ENCODE data around the gene CASP14. TPM values are rescaled to one million over a fixed set of nuclear protein-coding genes. Genes with fewer than 3 reads are reported as not detected.

The CASP14 gene
- total RNA-seq, 1 experiment from 2014 or later, result not detected

DNA sequence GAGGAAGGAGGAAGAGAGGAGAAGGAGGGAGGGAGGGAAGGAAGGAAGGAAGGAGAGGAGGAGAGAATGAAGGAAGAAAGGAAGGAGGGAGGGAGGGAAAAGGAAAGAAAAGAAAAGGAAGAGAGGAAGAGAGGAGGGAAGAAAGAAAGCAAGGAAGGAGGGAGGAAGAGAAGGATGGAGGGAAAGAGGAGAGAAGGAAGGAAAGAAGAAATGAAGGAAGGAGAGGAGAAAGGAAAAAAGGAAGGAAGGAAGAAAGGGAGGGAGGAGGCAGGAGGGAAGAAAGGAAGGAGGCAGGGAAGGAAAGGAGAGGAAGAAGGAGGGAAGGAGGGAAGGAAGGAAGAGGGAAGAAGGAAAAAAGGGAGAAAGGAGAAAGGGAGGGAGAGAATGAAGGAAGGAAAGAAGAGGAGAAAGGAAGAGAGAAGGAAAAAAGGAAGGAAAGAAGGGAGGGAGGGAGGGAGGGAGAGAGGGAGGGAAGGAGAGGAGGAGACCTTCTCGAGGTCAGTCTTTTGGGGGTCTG is 13.4 kb upstream of the CASP14 start (continued):
- no peak for TF ChIP-seq FOXP1 (CRISPR knock-in tag; IDR thresholded peaks at IDR 0.05; ENCODE audit: borderline replicate concordance)
- no peak for TF ChIP-seq ELF4 (CRISPR knock-in tag; IDR thresholded peaks at IDR 0.05; ENCODE audit: low read depth)
- TF ChIP-seq, protein P1, sequence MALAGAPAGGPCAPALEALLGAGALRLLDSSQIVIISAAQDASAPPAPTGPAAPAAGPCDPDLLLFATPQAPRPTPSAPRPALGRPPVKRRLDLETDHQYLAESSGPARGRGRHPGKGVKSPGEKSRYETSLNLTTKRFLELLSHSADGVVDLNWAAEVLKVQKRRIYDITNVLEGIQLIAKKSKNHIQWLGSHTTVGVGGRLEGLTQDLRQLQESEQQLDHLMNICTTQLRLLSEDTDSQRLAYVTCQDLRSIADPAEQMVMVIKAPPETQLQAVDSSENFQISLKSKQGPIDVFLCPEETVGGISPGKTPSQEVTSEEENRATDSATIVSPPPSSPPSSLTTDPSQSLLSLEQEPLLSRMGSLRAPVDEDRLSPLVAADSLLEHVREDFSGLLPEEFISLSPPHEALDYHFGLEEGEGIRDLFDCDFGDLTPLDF (CRISPR knock-in tag; IDR thresholded peaks at IDR 0.05), result no peak
- TF ChIP-seq, protein P2, sequence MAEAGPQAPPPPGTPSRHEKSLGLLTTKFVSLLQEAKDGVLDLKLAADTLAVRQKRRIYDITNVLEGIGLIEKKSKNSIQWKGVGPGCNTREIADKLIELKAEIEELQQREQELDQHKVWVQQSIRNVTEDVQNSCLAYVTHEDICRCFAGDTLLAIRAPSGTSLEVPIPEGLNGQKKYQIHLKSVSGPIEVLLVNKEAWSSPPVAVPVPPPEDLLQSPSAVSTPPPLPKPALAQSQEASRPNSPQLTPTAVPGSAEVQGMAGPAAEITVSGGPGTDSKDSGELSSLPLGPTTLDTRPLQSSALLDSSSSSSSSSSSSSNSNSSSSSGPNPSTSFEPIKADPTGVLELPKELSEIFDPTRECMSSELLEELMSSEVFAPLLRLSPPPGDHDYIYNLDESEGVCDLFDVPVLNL (CRISPR knock-in tag; IDR thresholded peaks at IDR 0.05; ENCODE audit: borderline replicate concordance, low read depth), result no peak

DNA sequence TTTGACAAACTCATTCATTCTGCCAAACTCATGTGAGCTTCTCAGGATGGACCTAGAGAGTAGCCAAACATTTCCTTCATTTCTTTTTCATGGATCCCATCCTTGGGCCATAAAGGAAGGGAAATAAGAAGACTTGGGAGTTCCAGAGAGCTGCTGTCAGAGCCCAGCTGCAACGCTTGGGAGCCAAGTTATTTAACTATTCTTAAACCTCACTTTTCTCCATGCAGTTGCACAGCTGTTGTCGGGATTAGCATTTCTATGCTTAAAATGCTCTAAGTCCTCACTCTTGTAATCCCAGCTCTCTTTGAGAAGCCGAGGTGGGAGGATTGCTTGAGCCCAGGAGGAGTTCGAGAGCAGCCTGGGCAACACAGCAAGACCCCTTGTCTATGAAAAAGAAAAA is 11.7 kb upstream of the CASP14 start:
- no peaks in the 10 kb centered on the region for H3K9me3 Mint-ChIP-seq
- ChIA-PET CTCF (interaction anchor here (0.9 to 1.5 kb wide), 4 partner anchors 12 to 64 kb away, joined by 3 to 6 read pairs (median 4); no protein-coding TSS in a partner anchor), POLR2A (interaction anchor here (0.6 kb wide), 1 partner anchor 1038 kb away, joined by 3 read pairs; the partner anchor contains the start of gene TPM4)
- TF ChIP-seq ZNF121 (CRISPR knock-in tag; IDR thresholded peaks at IDR 0.05) (peak; percentile 33; the same call in 1 of the 2 replicates), JUN (CRISPR knock-in tag; IDR thresholded peaks at IDR 0.05) (no peak)
- DNase-seq (ENCODE audit: low spot score), result no peak
- H3K27ac Mint-ChIP-seq, result no peak overlapping the region
- no peak for ATAC-seq
- no peaks in the 10 kb centered on the region for H3K36me3 Mint-ChIP-seq
- H3K4me3 Mint-ChIP-seq, result no peak overlapping the region
- peaks cover 15% of the 10 kb centered on the region for H3K27me3 Mint-ChIP-seq (ENCODE audit: low read depth)
- H3K4me1 Mint-ChIP-seq, result peaks cover 10% of the 10 kb centered on the region

DNA sequence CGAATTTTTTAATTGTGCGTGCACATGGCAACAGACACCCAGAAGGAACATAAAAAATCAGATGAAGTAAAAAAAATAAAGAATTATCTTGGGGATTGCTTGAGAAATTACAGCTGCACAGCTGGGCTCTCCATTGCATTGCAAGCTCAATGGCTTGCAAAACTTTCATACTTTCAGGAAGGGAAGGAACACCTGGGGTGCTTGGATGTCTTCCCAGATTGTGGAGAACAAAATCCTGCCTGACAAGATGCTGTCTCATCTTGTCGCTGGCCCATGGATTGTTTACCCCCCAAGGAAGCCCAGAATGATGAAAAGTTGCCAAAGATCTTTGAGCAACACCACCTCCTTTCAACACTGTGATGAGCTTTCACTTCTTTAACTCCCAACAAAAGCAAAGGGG is 11.0 kb upstream of the CASP14 start:
- H3K27me3 Mint-ChIP-seq (ENCODE audit: low read depth), result peaks cover 13% of the 10 kb centered on the region
- CTCF ChIA-PET, result interaction anchor here (0.9 to 1.5 kb wide), 3 partner anchors 13 to 63 kb away, joined by 3 to 5 read pairs (median 4); no protein-coding TSS in a partner anchor
- TF ChIP-seq, protein P3, sequence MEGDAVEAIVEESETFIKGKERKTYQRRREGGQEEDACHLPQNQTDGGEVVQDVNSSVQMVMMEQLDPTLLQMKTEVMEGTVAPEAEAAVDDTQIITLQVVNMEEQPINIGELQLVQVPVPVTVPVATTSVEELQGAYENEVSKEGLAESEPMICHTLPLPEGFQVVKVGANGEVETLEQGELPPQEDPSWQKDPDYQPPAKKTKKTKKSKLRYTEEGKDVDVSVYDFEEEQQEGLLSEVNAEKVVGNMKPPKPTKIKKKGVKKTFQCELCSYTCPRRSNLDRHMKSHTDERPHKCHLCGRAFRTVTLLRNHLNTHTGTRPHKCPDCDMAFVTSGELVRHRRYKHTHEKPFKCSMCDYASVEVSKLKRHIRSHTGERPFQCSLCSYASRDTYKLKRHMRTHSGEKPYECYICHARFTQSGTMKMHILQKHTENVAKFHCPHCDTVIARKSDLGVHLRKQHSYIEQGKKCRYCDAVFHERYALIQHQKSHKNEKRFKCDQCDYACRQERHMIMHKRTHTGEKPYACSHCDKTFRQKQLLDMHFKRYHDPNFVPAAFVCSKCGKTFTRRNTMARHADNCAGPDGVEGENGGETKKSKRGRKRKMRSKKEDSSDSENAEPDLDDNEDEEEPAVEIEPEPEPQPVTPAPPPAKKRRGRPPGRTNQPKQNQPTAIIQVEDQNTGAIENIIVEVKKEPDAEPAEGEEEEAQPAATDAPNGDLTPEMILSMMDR (IDR thresholded peaks at IDR 0.05), result no peak
- no peak for TF ChIP-seq ELF4 (CRISPR knock-in tag; IDR thresholded peaks at IDR 0.05; ENCODE audit: low read depth)
- no peak for TF ChIP-seq NR1H2 (CRISPR knock-in tag; IDR thresholded peaks at IDR 0.05)
- TF ChIP-seq, protein P4, sequence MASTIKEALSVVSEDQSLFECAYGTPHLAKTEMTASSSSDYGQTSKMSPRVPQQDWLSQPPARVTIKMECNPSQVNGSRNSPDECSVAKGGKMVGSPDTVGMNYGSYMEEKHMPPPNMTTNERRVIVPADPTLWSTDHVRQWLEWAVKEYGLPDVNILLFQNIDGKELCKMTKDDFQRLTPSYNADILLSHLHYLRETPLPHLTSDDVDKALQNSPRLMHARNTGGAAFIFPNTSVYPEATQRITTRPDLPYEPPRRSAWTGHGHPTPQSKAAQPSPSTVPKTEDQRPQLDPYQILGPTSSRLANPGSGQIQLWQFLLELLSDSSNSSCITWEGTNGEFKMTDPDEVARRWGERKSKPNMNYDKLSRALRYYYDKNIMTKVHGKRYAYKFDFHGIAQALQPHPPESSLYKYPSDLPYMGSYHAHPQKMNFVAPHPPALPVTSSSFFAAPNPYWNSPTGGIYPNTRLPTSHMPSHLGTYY (CRISPR knock-in tag; IDR thresholded peaks at IDR 0.05), result no peak
- TF ChIP-seq SMAD4 (CRISPR knock-in tag; IDR thresholded peaks at IDR 0.05), result no peak
- H3K27ac Mint-ChIP-seq, result no peak overlapping the region
- ATAC-seq (no peak), DNase-seq (ENCODE audit: low spot score) (no peak)
- POLR2A ChIA-PET, result no interaction called here
- no peaks in the 10 kb centered on the region for H3K36me3 Mint-ChIP-seq
- H3K4me3 Mint-ChIP-seq, result no peak overlapping the region
- H3K4me1 Mint-ChIP-seq, result peaks cover 10% of the 10 kb centered on the region
- no peaks in the 10 kb centered on the region for H3K9me3 Mint-ChIP-seq

DNA sequence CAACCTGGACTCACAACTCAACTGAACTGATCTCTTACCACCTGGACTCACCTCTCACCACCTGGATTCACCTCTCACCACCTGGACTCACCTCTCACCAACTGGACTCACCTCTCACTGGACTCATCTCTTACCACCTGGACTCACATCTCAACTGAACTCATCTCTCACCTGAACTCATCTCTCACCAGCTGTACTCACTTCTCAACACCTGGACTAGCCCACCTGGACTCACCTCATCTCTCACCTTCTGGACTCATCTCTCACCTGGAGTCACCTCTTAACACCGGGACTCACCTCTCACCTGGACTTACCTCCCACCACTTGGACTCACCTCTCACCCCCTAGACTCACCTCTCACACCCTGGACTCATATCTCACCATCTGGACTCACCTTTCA is 7.3 kb upstream of the CASP14 start:
- Mint-ChIP-seq H3K4me1 (peaks cover 10% of the 10 kb centered on the region), H3K4me3 (no peak overlapping the region), H3K36me3 (no peaks in the 10 kb centered on the region), H3K9me3 (no peaks in the 10 kb centered on the region), H3K27ac (no peak overlapping the region), H3K27me3 (ENCODE audit: low read depth) (peaks cover 5% of the 10 kb centered on the region)
- no peak for TF ChIP-seq GRHL2 (CRISPR knock-in tag; IDR thresholded peaks at IDR 0.05; ENCODE audit: insufficient replicate concordance, severe bottlenecking)
- TF ChIP-seq, protein P5, sequence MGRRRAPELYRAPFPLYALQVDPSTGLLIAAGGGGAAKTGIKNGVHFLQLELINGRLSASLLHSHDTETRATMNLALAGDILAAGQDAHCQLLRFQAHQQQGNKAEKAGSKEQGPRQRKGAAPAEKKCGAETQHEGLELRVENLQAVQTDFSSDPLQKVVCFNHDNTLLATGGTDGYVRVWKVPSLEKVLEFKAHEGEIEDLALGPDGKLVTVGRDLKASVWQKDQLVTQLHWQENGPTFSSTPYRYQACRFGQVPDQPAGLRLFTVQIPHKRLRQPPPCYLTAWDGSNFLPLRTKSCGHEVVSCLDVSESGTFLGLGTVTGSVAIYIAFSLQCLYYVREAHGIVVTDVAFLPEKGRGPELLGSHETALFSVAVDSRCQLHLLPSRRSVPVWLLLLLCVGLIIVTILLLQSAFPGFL (CRISPR knock-in tag; IDR thresholded peaks at IDR 0.05; ENCODE audit: borderline replicate concordance), result no peak
- ATAC-seq, result no peak
- ChIA-PET CTCF (interaction anchor here (0.6 kb wide), 1 partner anchor 49 kb away, joined by 4 read pairs; no protein-coding TSS in a partner anchor), POLR2A (no interaction called here)
- DNase-seq (ENCODE audit: low spot score), result no peak
